Endothelial cell of umbilical vein (primary cell): ENCODE results near the gene SRCAP. TPM values are rescaled to one million over a fixed set of nuclear protein-coding genes. Genes with fewer than 3 reads are reported as not detected.

ENCODE experiments used
- BruUV-seq: library from RNA; stranded (reverse); fragments of 400-500 nt; replicated peaks from 2 replicates; lab custom pipeline; 2021; lab: Mats Ljungman, UMichigan
- CTCF ChIA-PET: fragments of 300-600, 350-600 bp; sonication (Branson Sonifier 250); formaldehyde crosslinking; loops from one replicate; lab custom pipeline; 2021; ENCODE audit warnings: antibody characterized with exemption, inconsistent platforms; lab: Charles Lee
- POLR2A ChIA-PET: fragments of 300-600, 350-600 bp; sonication (Branson Sonifier 250); formaldehyde crosslinking; loops from one replicate; lab custom pipeline; 2021; ENCODE audit warnings: antibody characterized with exemption, inconsistent platforms; lab: Charles Lee
- DNase-seq: peaks from one replicate; pipeline ENCODE4 v3.0.0-alpha.2; 2011; ENCODE audit warnings: low read depth, low spot score
- FAIRE-seq: peaks from 2 replicates; lab custom pipeline; 2011; peaks lifted over from hg19 to GRCh38; lab: Jason Lieb, UNC
- H2AFZ ChIP-seq: 2 replicates; pipeline ENCODE4 v1.6.0; 2012; ENCODE audit warnings: low read depth, low read length, control low read depth, inconsistent platforms
- H3K27ac ChIP-seq: 2 replicates; pipeline ENCODE4 v1.5.1; 2011; ENCODE audit warnings: low read depth, mild to moderate bottlenecking, control low read depth, low read length, moderate library complexity; ENCODE audit not compliant: insufficient read depth
- H3K27me3 ChIP-seq, 2 experiments: 2 replicates each; pipeline versions ENCODE4 v1.6.0 to v1.6.1; 2011; ENCODE audit warnings: low read length in 2 of 2, mixed read lengths in 1 of 2; ENCODE audit not compliant: control insufficient read depth in 2 of 2, insufficient read depth in 2 of 2
- H3K36me3 ChIP-seq, 2 experiments: 2 replicates in 1 of 2; 3 replicates in 1 of 2; pipeline ENCODE4 v1.5.1; 2011; ENCODE audit warnings: low read length in 2 of 2, mild to moderate bottlenecking in 1 of 2, moderate library complexity in 1 of 2; ENCODE audit not compliant: control insufficient read depth in 2 of 2, insufficient read depth in 2 of 2; ENCODE audit errors: extremely low read depth in 1 of 2
- H3K4me1 ChIP-seq: 3 replicates; pipeline ENCODE4 v1.5.1; 2011; ENCODE audit warnings: mild to moderate bottlenecking, low read length; ENCODE audit not compliant: control insufficient read depth, insufficient read depth; ENCODE audit errors: extremely low read depth
- H3K4me2 ChIP-seq: 2 replicates; pipeline ENCODE4 v1.6.1; 2011; ENCODE audit warnings: low read length, control low read depth, mixed read lengths; ENCODE audit not compliant: insufficient read depth
- H3K4me3 ChIP-seq, 3 experiments: fragments of 200-600 bp in 1 of 3; sonication (generic), shearing (Covaris generic) in 1 of 3; replicated peaks in 1 of 3; 2 replicates each; pipeline ENCODE4 v1.5.1; 2011 to 2016; ENCODE audit warnings: control low read depth in 3 of 3, low read length in 3 of 3, mild to moderate bottlenecking in 2 of 3, inconsistent platforms in 1 of 3, low read depth in 1 of 3, moderate library complexity in 1 of 3; ENCODE audit not compliant: insufficient read depth in 1 of 3
- H3K79me2 ChIP-seq: 2 replicates; pipeline ENCODE4 v1.6.0; 2012; ENCODE audit warnings: low read length, inconsistent platforms; ENCODE audit not compliant: control insufficient read depth, insufficient read depth
- H3K9ac ChIP-seq: replicated peaks from 2 replicates; pipeline ENCODE3; 2011; ENCODE audit warnings: low read length, control low read depth; ENCODE audit not compliant: insufficient read depth; ENCODE audit errors: extremely low read depth
- H3K9me1 ChIP-seq: replicated peaks from 3 replicates; pipeline ENCODE4 v1.6.0; 2011; ENCODE audit warnings: mild to moderate bottlenecking, low read length; ENCODE audit not compliant: control insufficient read depth, insufficient read depth; ENCODE audit errors: extremely low read depth
- H3K9me3 ChIP-seq: replicated peaks from 2 replicates; pipeline ENCODE4 v1.5.1; 2012; ENCODE audit warnings: low read length, inconsistent platforms; ENCODE audit not compliant: control insufficient read depth, insufficient read depth
- H4K20me1 ChIP-seq: replicated peaks from 2 replicates; pipeline ENCODE3; 2011; ENCODE audit warnings: mild to moderate bottlenecking, low read length; ENCODE audit not compliant: control insufficient read depth, insufficient read depth; ENCODE audit errors: extremely low read depth
- CTCF ChIP-seq, 2 donors: IDR thresholded peaks; 1 replicate in 1 of 2; 2 replicates in 1 of 2; pipeline ENCODE4 v1.5.1; 2011; ENCODE audit warnings: low read length in 2 of 2, mild to moderate bottlenecking in 2 of 2, moderate library complexity in 2 of 2, control low read depth in 1 of 2, inconsistent platforms in 1 of 2, low read depth in 1 of 2; ENCODE audit not compliant: insufficient read depth in 1 of 2; ENCODE audit errors: extremely low read depth in 1 of 2
- EZH2 ChIP-seq: IDR thresholded peaks from 2 replicates; pipeline ENCODE4 v1.6.1; 2012; ENCODE audit warnings: borderline replicate concordance, low read depth, mild to moderate bottlenecking, moderate library complexity, low read length, inconsistent platforms; ENCODE audit not compliant: severe bottlenecking
- FOS ChIP-seq: IDR thresholded peaks from 2 replicates; pipeline ENCODE4 v1.6.1; 2011; ENCODE audit warnings: mild to moderate bottlenecking, low read length, moderate library complexity, borderline replicate concordance; ENCODE audit not compliant: insufficient read depth
- GATA2 ChIP-seq: IDR thresholded peaks from 2 replicates; pipeline ENCODE4 v1.7.0; 2011; ENCODE audit warnings: low read depth, mild to moderate bottlenecking, moderate library complexity, mixed read lengths, low read length; ENCODE audit not compliant: insufficient read length, insufficient read depth
- JUN ChIP-seq: IDR thresholded peaks from 2 replicates; pipeline ENCODE4 v1.6.1; 2011; ENCODE audit warnings: borderline replicate concordance, low read depth; ENCODE audit not compliant: insufficient read length, insufficient read depth
- POLR2A ChIP-seq: IDR thresholded peaks from 2 replicates; pipeline ENCODE4 v1.6.1; 2012; ENCODE audit warnings: low read depth, mild to moderate bottlenecking, control low read depth, low read length
- POLR2AphosphoS5 ChIP-seq: IDR thresholded peaks from 2 replicates; pipeline ENCODE4 v1.6.1; 2012; ENCODE audit warnings: low read depth, mild to moderate bottlenecking, control low read depth, low read length, moderate library complexity; ENCODE audit not compliant: insufficient read depth
- dilution Hi-C: fragments of 300-500 bp; cut with MboI; formaldehyde crosslinking; loops from one replicate; pipeline ENCODE4 v1.15.0; 2019; ENCODE audit warnings: low sequenced_read_pairs; ENCODE audit not compliant: extremely low pct_ligation_motif_present
- intact Hi-C: fragments of 100-400 bp; cut with micrococcal nuclease; formaldehyde crosslinking; loops from one replicate; pipeline ENCODE4 v1.10.0; 2022
- polyA plus RNA-seq, 4 experiments: library from polyadenylated mRNA; depleted of rRNA in 3 of 4; stranded (reverse) in 3 of 4; unstranded in 1 of 4; fragments of >200 nt; gene quantifications; 2 replicates each; pipeline versions ENCODE4 v1.2.1 to v1.2.3, GENCODE V29; 2011 to 2012; ENCODE audit warnings: missing spikeins in 1 of 4
- total RNA-seq: library from RNA; stranded (reverse); gene quantifications from 2 replicates; pipeline ENCODE4 v1.2.3, GENCODE V29; 2021
- TF ChIP-seq, protein P1 (sequence below): IDR thresholded peaks from 2 replicates; pipeline ENCODE4 v1.6.1; 2011; ENCODE audit not compliant: insufficient read depth, insufficient read length

Gene SRCAP
- total and polyA plus RNA-seq, 2 donors (not counting 3 experiments of a cell fraction or from before 2014, with no cell fraction given), result 11.0 to 77.7 TPM

GRCh38 chr16:30786115-30786935 lies 87.4 kb downstream of the SRCAP start:
- Histone ChIP-seq H3K4me2 (peak overlapping the region; percentile 87), H3K4me3 (peak overlapping the region; percentile 70 to 91 (median 91)), H2AFZ (peak overlapping the region; percentile 73), H3K27ac (peak overlapping the region; percentile 89), H3K9ac (peak overlapping the region; percentile 99), H3K27me3 (no peaks in the 10 kb centered on the region), H3K4me1 (peaks cover 14% of the 10 kb centered on the region), H3K9me1 (no peaks in the 10 kb centered on the region), H3K9me3 (no peaks in the 10 kb centered on the region), H3K79me2 (peaks cover 10% of the 10 kb centered on the region), H3K36me3 (peaks cover 0 to 19% of the 10 kb centered on the region in 2 experiments), H4K20me1 (no peaks in the 10 kb centered on the region)
- intact Hi-C loops, result loop anchor here (1.0 kb wide), 2 partner anchors 10 to 135 kb away; no protein-coding TSS in a partner anchor
- TF ChIP-seq CTCF (IDR thresholded peaks at IDR 0.05; ENCODE audit: extremely low read depth in 1 of 2, insufficient read depth in 1 of 2, low read depth in 1 of 2, low read length in 2 of 2) (no peak), POLR2AphosphoS5 (no peak), FOS (no peak), POLR2A (peak; percentile 46), EZH2 (no peak), JUN (no peak), GATA2 (no peak)
- TF ChIP-seq, protein P1, sequence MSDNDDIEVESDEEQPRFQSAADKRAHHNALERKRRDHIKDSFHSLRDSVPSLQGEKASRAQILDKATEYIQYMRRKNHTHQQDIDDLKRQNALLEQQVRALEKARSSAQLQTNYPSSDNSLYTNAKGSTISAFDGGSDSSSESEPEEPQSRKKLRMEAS, result no peak
- dilution Hi-C loops, result no loop called here
- ChIA-PET CTCF (interaction anchor here (0.6 to 1.5 kb wide), 6 partner anchors 11 to 155 kb away, joined by 3 to 20 read pairs (median 4); no protein-coding TSS in a partner anchor), POLR2A (interaction anchor here (0.5 to 1.6 kb wide), 2 partner anchors 14 to 19 kb away, joined by 5 to 15 read pairs; no protein-coding TSS in a partner anchor)
- no TSS peak for BruUV-seq
- DNase-seq (peak; percentile 52), FAIRE-seq (peak; percentile 55)
